Stomach (tissue), 4 donors: ENCODE data around the gene IER5.

Experiments used
- CTCF ChIP-seq, 7 experiments: fragments of 450-650 bp in 4 of 7; fragments of 200-600 bp in 3 of 7; sonication (generic) in 3 of 7; IDR thresholded peaks; one replicate each; pipeline ENCODE4 v1.5.1; 2016 to 2019; ENCODE audit warnings: antibody characterized with exemption in 7 of 7, control low read depth in 2 of 7, mild to moderate bottlenecking in 1 of 7
- POLR2AphosphoS5 ChIP-seq, 3 donors: sonication (generic); formaldehyde crosslinking; IDR thresholded peaks; one replicate each; pipeline ENCODE4 v1.6.1; 2016; ENCODE audit warnings: antibody characterized with exemption in 3 of 3

GRCh38 chr1:181081395-181081794, 7.1 kb upstream of the IER5 start:
- TF ChIP-seq CTCF (IDR thresholded peaks at IDR 0.05) (no peak), POLR2AphosphoS5 (IDR thresholded peaks at IDR 0.05) (no peak)
